Neuron (in vitro differentiated cells): ENCODE results near the gene PIK3R2.

Experiments used
- H2AFZ ChIP-seq: one replicate; pipeline ENCODE4 v1.6.1; 2013; ENCODE audit warnings: low read depth, mild to moderate bottlenecking, inconsistent platforms, low read length, moderate library complexity
- H3K27me3 ChIP-seq: one replicate; pipeline ENCODE4 v1.6.1; 2013; ENCODE audit warnings: low read length; ENCODE audit not compliant: insufficient read depth
- H3K36me3 ChIP-seq: one replicate; pipeline ENCODE4 v1.6.1; 2013; ENCODE audit warnings: low read length; ENCODE audit not compliant: insufficient read depth
- H3K4me1 ChIP-seq: one replicate; pipeline ENCODE4 v1.6.1; 2013; ENCODE audit warnings: low read length; ENCODE audit not compliant: insufficient read depth
- H3K4me3 ChIP-seq: 2 replicates; pipeline ENCODE4 v1.5.1; 2013; ENCODE audit warnings: mild to moderate bottlenecking, low read length, moderate library complexity
- H3K9me3 ChIP-seq: one replicate; pipeline ENCODE4 v1.6.1; 2013; ENCODE audit warnings: low read length

The PIK3R2 gene

GRCh38 chr19:18130523-18131242 is 22.3 kb upstream of the PIK3R2 start:
- no peaks in the 10 kb centered on the region for H3K27me3 ChIP-seq
- H2AFZ ChIP-seq, result no peak overlapping the region
- peaks cover 47% of the 10 kb centered on the region for H3K36me3 ChIP-seq
- no peaks in the 10 kb centered on the region for H3K4me1 ChIP-seq
- H3K4me3 ChIP-seq, result no peak overlapping the region
- H3K9me3 ChIP-seq, result no peaks in the 10 kb centered on the region

GRCh38 chr19:18131841-18132596 is 20.9 kb upstream of the PIK3R2 start:
- H3K4me1 ChIP-seq, result no peaks in the 10 kb centered on the region
- H3K27me3 ChIP-seq, result no peaks in the 10 kb centered on the region
- no peaks in the 10 kb centered on the region for H3K9me3 ChIP-seq
- no peak overlapping the region for H2AFZ ChIP-seq
- no peak overlapping the region for H3K4me3 ChIP-seq
- H3K36me3 ChIP-seq, result peaks cover 50% of the 10 kb centered on the region

GRCh38 chr19:18135712-18136584 is 17.0 kb upstream of the PIK3R2 start:
- Histone ChIP-seq H3K27me3 (no peaks in the 10 kb centered on the region), H3K9me3 (peaks cover 3% of the 10 kb centered on the region), H2AFZ (no peak overlapping the region), H3K36me3 (peaks cover 42% of the 10 kb centered on the region), H3K4me1 (no peaks in the 10 kb centered on the region), H3K4me3 (no peak overlapping the region)

GRCh38 chr19:18137242-18137641 is 15.7 kb upstream of the PIK3R2 start:
- no peaks in the 10 kb centered on the region for H3K27me3 ChIP-seq
- no peak overlapping the region for H3K4me3 ChIP-seq
- no peaks in the 10 kb centered on the region for H3K4me1 ChIP-seq
- H3K9me3 ChIP-seq, result peaks cover 3% of the 10 kb centered on the region
- H2AFZ ChIP-seq, result no peak overlapping the region
- peaks cover 40% of the 10 kb centered on the region for H3K36me3 ChIP-seq

GRCh38 chr19:18137657-18138339 is 15.2 kb upstream of the PIK3R2 start:
- H3K27me3 ChIP-seq, result no peaks in the 10 kb centered on the region
- H2AFZ ChIP-seq, result no peak overlapping the region
- no peaks in the 10 kb centered on the region for H3K4me1 ChIP-seq
- H3K9me3 ChIP-seq, result peaks cover 3% of the 10 kb centered on the region
- no peak overlapping the region for H3K4me3 ChIP-seq
- H3K36me3 ChIP-seq, result peaks cover 34% of the 10 kb centered on the region

GRCh38 chr19:18140473-18140872 is 12.5 kb upstream of the PIK3R2 start:
- Histone ChIP-seq H3K27me3 (no peaks in the 10 kb centered on the region), H3K9me3 (peaks cover 3% of the 10 kb centered on the region)

GRCh38 chr19:18141031-18141430 is 11.9 kb upstream of the PIK3R2 start:
- Histone ChIP-seq H3K4me1 (no peaks in the 10 kb centered on the region), H3K27me3 (no peaks in the 10 kb centered on the region), H3K9me3 (peaks cover 3% of the 10 kb centered on the region), H3K4me3 (no peak overlapping the region), H2AFZ (no peak overlapping the region), H3K36me3 (peaks cover 43% of the 10 kb centered on the region)

More at GRCh38 chr19:18140473-18140872, 12.5 kb upstream of the PIK3R2 start:
- Histone ChIP-seq H3K36me3 (peaks cover 43% of the 10 kb centered on the region), H3K4me1 (no peaks in the 10 kb centered on the region), H3K4me3 (no peak overlapping the region), H2AFZ (no peak overlapping the region)

GRCh38 chr19:18143902-18144301 is 9.1 kb upstream of the PIK3R2 start:
- H3K4me3 ChIP-seq, result no peak overlapping the region
- H3K27me3 ChIP-seq, result no peaks in the 10 kb centered on the region
- H2AFZ ChIP-seq, result no peak overlapping the region
- H3K36me3 ChIP-seq, result peaks cover 47% of the 10 kb centered on the region
- H3K4me1 ChIP-seq, result no peaks in the 10 kb centered on the region
- H3K9me3 ChIP-seq, result peaks cover 3% of the 10 kb centered on the region

GRCh38 chr19:18144361-18144760 is 8.6 kb upstream of the PIK3R2 start:
- H3K4me3 ChIP-seq, result no peak overlapping the region
- H3K27me3 ChIP-seq, result no peaks in the 10 kb centered on the region
- H3K36me3 ChIP-seq, result peaks cover 45% of the 10 kb centered on the region
- H3K9me3 ChIP-seq, result peaks cover 3% of the 10 kb centered on the region
- H2AFZ ChIP-seq, result no peak overlapping the region
- H3K4me1 ChIP-seq, result no peaks in the 10 kb centered on the region

- H3K27me3 ChIP-seq, result no peaks in the 10 kb centered on the region
- no peak overlapping the region for H3K4me3 ChIP-seq
- no peaks in the 10 kb centered on the region for H3K4me1 ChIP-seq
- H3K9me3 ChIP-seq, result peaks cover 3% of the 10 kb centered on the region
- peaks cover 45% of the 10 kb centered on the region for H3K36me3 ChIP-seq
- H2AFZ ChIP-seq, result no peak overlapping the region
Observed at GRCh38 chr19:18144906-18145305, 8.1 kb upstream of the PIK3R2 start.

- Histone ChIP-seq H3K27me3 (no peaks in the 10 kb centered on the region), H3K4me1 (no peaks in the 10 kb centered on the region), H3K9me3 (peaks cover under 1% of the 10 kb centered on the region), H3K36me3 (peaks cover 42% of the 10 kb centered on the region), H2AFZ (no peak overlapping the region), H3K4me3 (no peak overlapping the region)
Observed at GRCh38 chr19:18145391-18145999, 7.5 kb upstream of the PIK3R2 start.

GRCh38 chr19:18147396-18147795 is 5.6 kb upstream of the PIK3R2 start:
- Histone ChIP-seq H3K4me1 (no peaks in the 10 kb centered on the region), H3K27me3 (no peaks in the 10 kb centered on the region), H2AFZ (no peak overlapping the region), H3K9me3 (no peaks in the 10 kb centered on the region), H3K4me3 (no peak overlapping the region), H3K36me3 (peaks cover 36% of the 10 kb centered on the region)
